ENCODE measurements around the gene MXI1. TPM values are rescaled to one million over a fixed set of nuclear protein-coding genes. Genes with fewer than 3 reads are reported as not detected.
"Not testable (repeated sequence)": the region's sequence is repeated elsewhere in the genome, so short reads cannot be mapped to it uniquely, and the experiment has no call there.

The MXI1 gene
- total RNA-seq, 1 donor from 2014 or later, result 49.8 TPM

- no peak for DNase-seq (ENCODE audit: extremely low spot score in 2 of 2)
- H3K27ac ChIP-seq, result no peak overlapping the region
- H3K36me3 ChIP-seq, result peaks cover 0 to 11% of the 10 kb centered on the region in 2 donors
- no peak overlapping the region for H3K4me3 ChIP-seq
- peaks cover 16% of the 10 kb centered on the region for H3K4me1 ChIP-seq
- no peaks in the 10 kb centered on the region for H3K9me3 ChIP-seq
- intact Hi-C loops (cut with DNase I), result no loop called here
- no peaks in the 10 kb centered on the region for H3K27me3 ChIP-seq
- TF ChIP-seq CTCF (IDR thresholded peaks at IDR 0.05), result no peak
- TF ChIP-seq POLR2AphosphoS5 (IDR thresholded peaks at IDR 0.05; ENCODE audit: insufficient read depth in 1 of 2, low read depth in 1 of 2), result no peak
- TF ChIP-seq POLR2A (IDR thresholded peaks at IDR 0.05), result no peak
These were observed 34.4 kb downstream of the MXI1 start for GRCh38 chr10:110241841-110242240.

DNA sequence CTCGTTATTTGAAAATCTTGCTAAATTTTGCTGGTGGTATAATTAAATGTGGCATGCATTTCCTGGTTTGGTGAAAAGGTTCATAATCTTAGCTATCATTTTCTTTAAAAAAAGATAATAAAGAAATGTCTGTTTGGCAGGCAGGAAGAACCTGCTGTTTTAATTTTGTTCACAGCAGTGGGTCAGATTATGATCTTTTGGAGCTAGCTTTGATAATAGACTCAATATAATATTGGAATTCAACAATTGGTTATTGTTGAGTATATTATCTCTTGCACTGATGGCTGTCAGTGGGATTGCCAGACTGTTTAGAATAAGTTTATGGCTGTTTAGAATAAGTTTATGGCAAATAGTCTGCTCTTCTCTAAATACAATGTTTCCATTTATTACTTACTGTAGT is 35.1 kb downstream of the MXI1 start:
- H3K4me1 ChIP-seq, result peaks cover 16% of the 10 kb centered on the region
- intact Hi-C loops (cut with DNase I), result no loop called here
- H3K9me3 ChIP-seq, result no peaks in the 10 kb centered on the region
- no peak overlapping the region for H3K27ac ChIP-seq
- H3K36me3 ChIP-seq, result peaks cover 0 to 7% of the 10 kb centered on the region in 2 donors
- H3K4me3 ChIP-seq, result no peak overlapping the region
- DNase-seq (ENCODE audit: extremely low spot score in 2 of 2), result no peak
- H3K27me3 ChIP-seq, result no peaks in the 10 kb centered on the region
- no peak for TF ChIP-seq POLR2AphosphoS5 (IDR thresholded peaks at IDR 0.05; ENCODE audit: insufficient read depth in 1 of 2, low read depth in 1 of 2)
- TF ChIP-seq CTCF (IDR thresholded peaks at IDR 0.05), result no peak
- TF ChIP-seq POLR2A (IDR thresholded peaks at IDR 0.05), result no peak

DNA sequence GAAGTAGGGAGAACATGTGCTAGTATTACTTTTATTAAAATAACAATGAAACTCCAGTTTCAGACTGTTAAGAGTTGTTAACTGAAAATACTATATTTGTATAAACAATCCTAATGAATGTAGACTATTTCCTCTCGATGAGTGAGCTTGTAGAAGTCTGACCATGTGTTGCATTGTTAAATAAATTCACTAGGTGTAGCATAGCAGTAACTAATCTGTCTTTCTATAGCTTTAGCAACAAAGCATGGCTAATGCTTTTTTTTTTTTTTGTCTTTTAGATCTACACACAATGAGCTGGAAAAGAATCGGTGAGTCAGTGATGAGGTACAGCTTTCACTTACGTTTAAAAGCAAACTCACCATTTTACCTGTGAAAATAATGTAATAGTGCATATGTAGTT is 37.1 kb downstream of the MXI1 start:
- Histone ChIP-seq H3K9me3 (no peaks in the 10 kb centered on the region), H3K36me3 (peaks cover 0 to 6% of the 10 kb centered on the region in 2 donors), H3K27me3 (no peaks in the 10 kb centered on the region), H3K4me1 (peaks cover 16% of the 10 kb centered on the region), H3K27ac (no peak overlapping the region), H3K4me3 (no peak overlapping the region)
- no peak for DNase-seq (ENCODE audit: extremely low spot score in 2 of 2)
- intact Hi-C loops (cut with DNase I), result no loop called here
- TF ChIP-seq CTCF (IDR thresholded peaks at IDR 0.05), result no peak
- no peak for TF ChIP-seq POLR2AphosphoS5 (IDR thresholded peaks at IDR 0.05; ENCODE audit: insufficient read depth in 1 of 2, low read depth in 1 of 2)
- TF ChIP-seq POLR2A (IDR thresholded peaks at IDR 0.05), result no peak

DNA sequence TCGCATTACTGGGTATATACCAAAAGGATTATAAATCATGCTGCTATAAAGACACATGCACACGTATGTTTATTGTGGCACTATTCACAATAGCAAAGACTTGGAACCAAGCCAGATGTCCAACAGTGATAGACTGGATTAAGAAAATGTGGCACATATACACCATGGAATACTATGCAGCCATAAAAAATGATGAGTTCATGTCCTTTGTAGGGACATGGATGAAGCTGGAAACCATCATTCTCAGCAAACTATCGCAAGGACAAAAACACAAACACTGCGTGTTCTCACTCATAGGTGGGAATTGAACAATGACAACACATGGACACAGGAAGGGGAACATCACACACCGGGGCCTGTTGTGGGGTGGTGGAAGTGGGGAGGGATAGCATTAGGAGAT is 40.4 kb downstream of the MXI1 start:
- DNase-seq (ENCODE audit: extremely low spot score in 2 of 2); H3K27me3 ChIP-seq; H3K27ac ChIP-seq; H3K36me3 ChIP-seq; H3K9me3 ChIP-seq; H3K4me3 ChIP-seq; intact Hi-C loops (cut with DNase I): not testable (repeated sequence)
- H3K4me1 ChIP-seq, result peaks cover 20% of the 10 kb centered on the region

- H3K27me3 ChIP-seq; H3K36me3 ChIP-seq; H3K27ac ChIP-seq; H3K9me3 ChIP-seq; H3K4me3 ChIP-seq; DNase-seq (ENCODE audit: extremely low spot score in 2 of 2); intact Hi-C loops (cut with DNase I): not testable (repeated sequence)
- peaks cover 11% of the 10 kb centered on the region for H3K4me1 ChIP-seq
These were observed 42.1 kb downstream of the MXI1 start for GRCh38 chr10:110249489-110249888.

GRCh38 chr10:110251392-110251791 is 44.0 kb downstream of the MXI1 start:
- H3K27me3 ChIP-seq; H3K27ac ChIP-seq; H3K9me3 ChIP-seq; H3K4me3 ChIP-seq; H3K36me3 ChIP-seq; DNase-seq (ENCODE audit: extremely low spot score in 2 of 2); intact Hi-C loops (cut with DNase I): not testable (repeated sequence)
- peaks cover 11% of the 10 kb centered on the region for H3K4me1 ChIP-seq

DNA sequence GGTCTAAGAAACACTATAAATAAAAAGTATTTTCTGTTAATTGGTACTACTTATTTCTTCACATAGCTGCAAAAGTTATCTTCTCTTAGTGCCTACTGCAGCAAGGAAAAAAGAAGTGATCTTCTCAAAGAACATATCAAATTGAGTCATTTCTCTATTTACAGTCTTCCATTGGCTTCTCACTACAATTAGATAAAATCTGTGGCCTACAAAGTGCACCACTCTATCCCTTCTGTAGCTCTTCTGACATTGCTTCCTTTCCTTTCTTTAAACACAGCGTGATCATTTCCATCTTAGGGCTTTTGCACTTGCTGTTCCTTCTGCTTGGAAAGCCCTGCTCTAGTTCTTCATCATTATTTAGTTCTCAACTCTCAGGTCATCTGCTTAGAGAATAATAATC is 44.7 kb downstream of the MXI1 start:
- no peaks in the 10 kb centered on the region for H3K9me3 ChIP-seq
- no peak for TF ChIP-seq POLR2AphosphoS5 (IDR thresholded peaks at IDR 0.05; ENCODE audit: insufficient read depth in 1 of 2, low read depth in 1 of 2)
- no peak for TF ChIP-seq POLR2A (IDR thresholded peaks at IDR 0.05)
- TF ChIP-seq CTCF (IDR thresholded peaks at IDR 0.05), result no peak
- no peak for DNase-seq (ENCODE audit: extremely low spot score in 2 of 2)
- intact Hi-C loops (cut with DNase I), result no loop called here
- no peak overlapping the region for H3K4me3 ChIP-seq
- no peaks in the 10 kb centered on the region for H3K36me3 ChIP-seq
- no peak overlapping the region for H3K27ac ChIP-seq
- no peaks in the 10 kb centered on the region for H3K27me3 ChIP-seq
- peaks cover 11% of the 10 kb centered on the region for H3K4me1 ChIP-seq
